ENCODE results near the gene GNG7. TPM values are rescaled to one million over a fixed set of nuclear protein-coding genes. Genes with fewer than 3 reads are reported as not detected.

The GNG7 gene
- total RNA-seq, 1 experiment from 2014 or later = 9.6 TPM

DNA sequence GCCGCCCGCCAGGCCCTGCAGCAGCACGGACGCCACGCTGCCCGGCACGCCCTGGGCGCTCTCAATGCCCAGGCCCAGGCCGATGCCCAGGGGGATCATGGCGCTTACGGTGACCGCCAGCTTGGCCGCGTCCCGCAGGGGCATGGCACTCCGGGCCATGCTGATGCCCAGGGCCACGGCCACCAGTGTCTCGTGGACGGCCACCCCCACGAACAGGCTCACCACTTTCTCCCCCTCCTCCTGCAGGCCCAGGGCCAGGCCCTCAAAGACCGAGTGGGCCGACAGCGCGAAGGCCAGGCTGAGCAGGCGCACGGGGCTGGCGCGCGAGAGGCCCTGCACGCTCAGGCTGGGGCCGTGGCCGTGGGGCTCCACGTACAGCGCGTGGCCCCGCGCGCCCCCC lies 30.4 kb upstream of the GNG7 start (continued):
- TF ChIP-seq, protein P1, sequence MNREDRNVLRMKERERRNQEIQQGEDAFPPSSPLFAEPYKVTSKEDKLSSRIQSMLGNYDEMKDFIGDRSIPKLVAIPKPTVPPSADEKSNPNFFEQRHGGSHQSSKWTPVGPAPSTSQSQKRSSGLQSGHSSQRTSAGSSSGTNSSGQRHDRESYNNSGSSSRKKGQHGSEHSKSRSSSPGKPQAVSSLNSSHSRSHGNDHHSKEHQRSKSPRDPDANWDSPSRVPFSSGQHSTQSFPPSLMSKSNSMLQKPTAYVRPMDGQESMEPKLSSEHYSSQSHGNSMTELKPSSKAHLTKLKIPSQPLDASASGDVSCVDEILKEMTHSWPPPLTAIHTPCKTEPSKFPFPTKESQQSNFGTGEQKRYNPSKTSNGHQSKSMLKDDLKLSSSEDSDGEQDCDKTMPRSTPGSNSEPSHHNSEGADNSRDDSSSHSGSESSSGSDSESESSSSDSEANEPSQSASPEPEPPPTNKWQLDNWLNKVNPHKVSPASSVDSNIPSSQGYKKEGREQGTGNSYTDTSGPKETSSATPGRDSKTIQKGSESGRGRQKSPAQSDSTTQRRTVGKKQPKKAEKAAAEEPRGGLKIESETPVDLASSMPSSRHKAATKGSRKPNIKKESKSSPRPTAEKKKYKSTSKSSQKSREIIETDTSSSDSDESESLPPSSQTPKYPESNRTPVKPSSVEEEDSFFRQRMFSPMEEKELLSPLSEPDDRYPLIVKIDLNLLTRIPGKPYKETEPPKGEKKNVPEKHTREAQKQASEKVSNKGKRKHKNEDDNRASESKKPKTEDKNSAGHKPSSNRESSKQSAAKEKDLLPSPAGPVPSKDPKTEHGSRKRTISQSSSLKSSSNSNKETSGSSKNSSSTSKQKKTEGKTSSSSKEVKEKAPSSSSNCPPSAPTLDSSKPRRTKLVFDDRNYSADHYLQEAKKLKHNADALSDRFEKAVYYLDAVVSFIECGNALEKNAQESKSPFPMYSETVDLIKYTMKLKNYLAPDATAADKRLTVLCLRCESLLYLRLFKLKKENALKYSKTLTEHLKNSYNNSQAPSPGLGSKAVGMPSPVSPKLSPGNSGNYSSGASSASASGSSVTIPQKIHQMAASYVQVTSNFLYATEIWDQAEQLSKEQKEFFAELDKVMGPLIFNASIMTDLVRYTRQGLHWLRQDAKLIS (CRISPR knock-in tag; IDR thresholded peaks at IDR 0.05; ENCODE audit: borderline replicate concordance) = no peak
- TF ChIP-seq, protein P2, sequence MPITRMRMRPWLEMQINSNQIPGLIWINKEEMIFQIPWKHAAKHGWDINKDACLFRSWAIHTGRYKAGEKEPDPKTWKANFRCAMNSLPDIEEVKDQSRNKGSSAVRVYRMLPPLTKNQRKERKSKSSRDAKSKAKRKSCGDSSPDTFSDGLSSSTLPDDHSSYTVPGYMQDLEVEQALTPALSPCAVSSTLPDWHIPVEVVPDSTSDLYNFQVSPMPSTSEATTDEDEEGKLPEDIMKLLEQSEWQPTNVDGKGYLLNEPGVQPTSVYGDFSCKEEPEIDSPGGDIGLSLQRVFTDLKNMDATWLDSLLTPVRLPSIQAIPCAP (CRISPR knock-in tag; IDR thresholded peaks at IDR 0.05) = no peak
- TF ChIP-seq, protein P3, sequence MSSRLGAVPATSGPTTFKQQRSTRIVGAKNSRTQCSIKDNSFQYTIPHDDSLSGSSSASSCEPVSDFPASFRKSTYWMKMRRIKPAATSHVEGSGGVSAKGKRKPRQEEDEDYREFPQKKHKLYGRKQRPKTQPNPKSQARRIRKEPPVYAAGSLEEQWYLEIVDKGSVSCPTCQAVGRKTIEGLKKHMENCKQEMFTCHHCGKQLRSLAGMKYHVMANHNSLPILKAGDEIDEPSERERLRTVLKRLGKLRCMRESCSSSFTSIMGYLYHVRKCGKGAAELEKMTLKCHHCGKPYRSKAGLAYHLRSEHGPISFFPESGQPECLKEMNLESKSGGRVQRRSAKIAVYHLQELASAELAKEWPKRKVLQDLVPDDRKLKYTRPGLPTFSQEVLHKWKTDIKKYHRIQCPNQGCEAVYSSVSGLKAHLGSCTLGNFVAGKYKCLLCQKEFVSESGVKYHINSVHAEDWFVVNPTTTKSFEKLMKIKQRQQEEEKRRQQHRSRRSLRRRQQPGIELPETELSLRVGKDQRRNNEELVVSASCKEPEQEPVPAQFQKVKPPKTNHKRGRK (CRISPR knock-in tag; IDR thresholded peaks at IDR 0.05; ENCODE audit: borderline replicate concordance) = no peak
- TF ChIP-seq, protein P4, sequence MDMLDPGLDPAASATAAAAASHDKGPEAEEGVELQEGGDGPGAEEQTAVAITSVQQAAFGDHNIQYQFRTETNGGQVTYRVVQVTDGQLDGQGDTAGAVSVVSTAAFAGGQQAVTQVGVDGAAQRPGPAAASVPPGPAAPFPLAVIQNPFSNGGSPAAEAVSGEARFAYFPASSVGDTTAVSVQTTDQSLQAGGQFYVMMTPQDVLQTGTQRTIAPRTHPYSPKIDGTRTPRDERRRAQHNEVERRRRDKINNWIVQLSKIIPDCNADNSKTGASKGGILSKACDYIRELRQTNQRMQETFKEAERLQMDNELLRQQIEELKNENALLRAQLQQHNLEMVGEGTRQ (CRISPR knock-in tag; IDR thresholded peaks at IDR 0.05) = no peak
- TF ChIP-seq SMAD3 (CRISPR knock-in tag; IDR thresholded peaks at IDR 0.05; ENCODE audit: borderline replicate concordance) (no peak), FOXP1 (CRISPR knock-in tag; IDR thresholded peaks at IDR 0.05; ENCODE audit: borderline replicate concordance) (no peak)

DNA sequence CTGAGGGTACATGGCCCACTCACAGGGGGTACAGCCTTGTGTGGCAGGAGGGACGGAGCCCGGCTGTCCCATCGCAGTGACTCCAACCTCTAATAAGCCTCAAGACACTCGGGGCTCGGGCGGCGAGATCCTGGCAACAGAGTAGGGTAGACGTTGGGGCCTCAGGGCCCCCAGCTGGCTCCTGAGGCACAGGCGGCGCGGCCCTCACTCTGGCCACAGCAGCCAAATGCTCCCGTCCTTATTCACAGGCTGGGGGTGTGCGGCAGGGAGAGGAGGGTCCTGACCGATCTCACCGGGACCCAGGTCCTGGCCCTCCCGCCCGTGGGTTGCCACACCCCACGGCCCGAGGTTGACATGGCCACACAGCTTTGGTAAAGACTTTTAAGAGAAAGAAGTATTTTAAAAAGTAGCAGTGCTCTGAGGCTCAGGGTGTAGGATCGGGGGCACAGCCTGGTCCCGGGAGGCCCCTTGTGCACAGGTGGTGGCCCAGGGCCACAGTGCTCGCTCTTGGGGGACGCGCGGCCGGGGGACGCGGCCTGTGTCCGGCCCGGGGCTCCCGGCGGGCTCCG lies 29.7 kb upstream of the GNG7 start:
- Mint-ChIP-seq H3K4me1 (no peaks in the 10 kb centered on the region), H3K27me3 (ENCODE audit: low read depth) (no peaks in the 10 kb centered on the region), H3K36me3 (peaks cover 27% of the 10 kb centered on the region), H3K27ac (no peak overlapping the region), H3K4me3 (no peak overlapping the region), H3K9me3 (peaks cover 10% of the 10 kb centered on the region; the same call in 1 of the 2 replicates)
- ChIA-PET POLR2A (no interaction called here), CTCF (interaction anchor here (1.3 kb wide), 1 partner anchor 84 kb away, joined by 4 read pairs; no protein-coding TSS in a partner anchor)
- DNase-seq (ENCODE audit: low spot score) = no peak
- no peak for ATAC-seq
- TF ChIP-seq TEAD1 (CRISPR knock-in tag; IDR thresholded peaks at IDR 0.05) = no peak
- TF ChIP-seq, protein P5, sequence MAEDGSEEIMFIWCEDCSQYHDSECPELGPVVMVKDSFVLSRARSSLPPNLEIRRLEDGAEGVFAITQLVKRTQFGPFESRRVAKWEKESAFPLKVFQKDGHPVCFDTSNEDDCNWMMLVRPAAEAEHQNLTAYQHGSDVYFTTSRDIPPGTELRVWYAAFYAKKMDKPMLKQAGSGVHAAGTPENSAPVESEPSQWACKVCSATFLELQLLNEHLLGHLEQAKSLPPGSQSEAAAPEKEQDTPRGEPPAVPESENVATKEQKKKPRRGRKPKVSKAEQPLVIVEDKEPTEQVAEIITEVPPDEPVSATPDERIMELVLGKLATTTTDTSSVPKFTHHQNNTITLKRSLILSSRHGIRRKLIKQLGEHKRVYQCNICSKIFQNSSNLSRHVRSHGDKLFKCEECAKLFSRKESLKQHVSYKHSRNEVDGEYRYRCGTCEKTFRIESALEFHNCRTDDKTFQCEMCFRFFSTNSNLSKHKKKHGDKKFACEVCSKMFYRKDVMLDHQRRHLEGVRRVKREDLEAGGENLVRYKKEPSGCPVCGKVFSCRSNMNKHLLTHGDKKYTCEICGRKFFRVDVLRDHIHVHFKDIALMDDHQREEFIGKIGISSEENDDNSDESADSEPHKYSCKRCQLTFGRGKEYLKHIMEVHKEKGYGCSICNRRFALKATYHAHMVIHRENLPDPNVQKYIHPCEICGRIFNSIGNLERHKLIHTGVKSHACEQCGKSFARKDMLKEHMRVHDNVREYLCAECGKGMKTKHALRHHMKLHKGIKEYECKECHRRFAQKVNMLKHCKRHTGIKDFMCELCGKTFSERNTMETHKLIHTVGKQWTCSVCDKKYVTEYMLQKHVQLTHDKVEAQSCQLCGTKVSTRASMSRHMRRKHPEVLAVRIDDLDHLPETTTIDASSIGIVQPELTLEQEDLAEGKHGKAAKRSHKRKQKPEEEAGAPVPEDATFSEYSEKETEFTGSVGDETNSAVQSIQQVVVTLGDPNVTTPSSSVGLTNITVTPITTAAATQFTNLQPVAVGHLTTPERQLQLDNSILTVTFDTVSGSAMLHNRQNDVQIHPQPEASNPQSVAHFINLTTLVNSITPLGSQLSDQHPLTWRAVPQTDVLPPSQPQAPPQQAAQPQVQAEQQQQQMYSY (CRISPR knock-in tag; IDR thresholded peaks at IDR 0.05) = no peak
- TF ChIP-seq NFATC4 (CRISPR knock-in tag; IDR thresholded peaks at IDR 0.05) = no peak
- TF ChIP-seq, protein P6, sequence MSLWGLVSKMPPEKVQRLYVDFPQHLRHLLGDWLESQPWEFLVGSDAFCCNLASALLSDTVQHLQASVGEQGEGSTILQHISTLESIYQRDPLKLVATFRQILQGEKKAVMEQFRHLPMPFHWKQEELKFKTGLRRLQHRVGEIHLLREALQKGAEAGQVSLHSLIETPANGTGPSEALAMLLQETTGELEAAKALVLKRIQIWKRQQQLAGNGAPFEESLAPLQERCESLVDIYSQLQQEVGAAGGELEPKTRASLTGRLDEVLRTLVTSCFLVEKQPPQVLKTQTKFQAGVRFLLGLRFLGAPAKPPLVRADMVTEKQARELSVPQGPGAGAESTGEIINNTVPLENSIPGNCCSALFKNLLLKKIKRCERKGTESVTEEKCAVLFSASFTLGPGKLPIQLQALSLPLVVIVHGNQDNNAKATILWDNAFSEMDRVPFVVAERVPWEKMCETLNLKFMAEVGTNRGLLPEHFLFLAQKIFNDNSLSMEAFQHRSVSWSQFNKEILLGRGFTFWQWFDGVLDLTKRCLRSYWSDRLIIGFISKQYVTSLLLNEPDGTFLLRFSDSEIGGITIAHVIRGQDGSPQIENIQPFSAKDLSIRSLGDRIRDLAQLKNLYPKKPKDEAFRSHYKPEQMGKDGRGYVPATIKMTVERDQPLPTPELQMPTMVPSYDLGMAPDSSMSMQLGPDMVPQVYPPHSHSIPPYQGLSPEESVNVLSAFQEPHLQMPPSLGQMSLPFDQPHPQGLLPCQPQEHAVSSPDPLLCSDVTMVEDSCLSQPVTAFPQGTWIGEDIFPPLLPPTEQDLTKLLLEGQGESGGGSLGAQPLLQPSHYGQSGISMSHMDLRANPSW (CRISPR knock-in tag; conservative IDR thresholded peaks at IDR 0.05; ENCODE audit: low read depth) = no peak
- no peak for TF ChIP-seq JUN (CRISPR knock-in tag; IDR thresholded peaks at IDR 0.05)
- TF ChIP-seq ZNF396 (CRISPR knock-in tag; IDR thresholded peaks at IDR 0.05; ENCODE audit: borderline replicate concordance) = no peak
- no peak for TF ChIP-seq NR2C2 (CRISPR knock-in tag; IDR thresholded peaks at IDR 0.05)
- no peak for TF ChIP-seq NR3C1 (CRISPR knock-in tag; conservative IDR thresholded peaks at IDR 0.05; ENCODE audit: low read depth)
- TF ChIP-seq, protein P7, sequence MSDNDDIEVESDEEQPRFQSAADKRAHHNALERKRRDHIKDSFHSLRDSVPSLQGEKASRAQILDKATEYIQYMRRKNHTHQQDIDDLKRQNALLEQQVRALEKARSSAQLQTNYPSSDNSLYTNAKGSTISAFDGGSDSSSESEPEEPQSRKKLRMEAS (CRISPR knock-in tag; IDR thresholded peaks at IDR 0.05) = no peak
- TF ChIP-seq, protein P8, sequence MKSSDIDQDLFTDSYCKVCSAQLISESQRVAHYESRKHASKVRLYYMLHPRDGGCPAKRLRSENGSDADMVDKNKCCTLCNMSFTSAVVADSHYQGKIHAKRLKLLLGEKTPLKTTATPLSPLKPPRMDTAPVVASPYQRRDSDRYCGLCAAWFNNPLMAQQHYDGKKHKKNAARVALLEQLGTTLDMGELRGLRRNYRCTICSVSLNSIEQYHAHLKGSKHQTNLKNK (CRISPR knock-in tag; IDR thresholded peaks at IDR 0.05) = no peak
- TF ChIP-seq, protein P9, sequence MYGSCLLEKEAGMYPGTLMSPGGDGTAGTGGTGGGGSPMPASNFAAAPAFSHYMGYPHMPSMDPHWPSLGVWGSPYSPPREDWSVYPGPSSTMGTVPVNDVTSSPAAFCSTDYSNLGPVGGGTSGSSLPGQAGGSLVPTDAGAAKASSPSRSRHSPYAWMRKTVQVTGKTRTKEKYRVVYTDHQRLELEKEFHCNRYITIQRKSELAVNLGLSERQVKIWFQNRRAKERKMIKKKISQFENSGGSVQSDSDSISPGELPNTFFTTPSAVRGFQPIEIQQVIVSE (CRISPR knock-in tag; IDR thresholded peaks at IDR 0.05; ENCODE audit: borderline replicate concordance) = no peak
- TF ChIP-seq FOXP1 (CRISPR knock-in tag; IDR thresholded peaks at IDR 0.05; ENCODE audit: borderline replicate concordance) = no peak

All from WTC11 (cell line).